GM21367 (cell line): Measurements from ENCODE around the gene ASMTL.

Experiments used
- ATAC-seq: cut with Tn5 transposase; IDR thresholded peaks from one replicate; pipeline ENCODE4 v1.9.1; 2021; ENCODE audit not compliant: unreplicated experiment

ASMTL gene

GRCh38 chrX:1355131-1356046 lies 97.3 kb downstream of the ASMTL start:
- ATAC-seq, result no peak

GRCh38 chrX:1354036-1355019 lies 98.4 kb downstream of the ASMTL start:
- ATAC-seq, result no peak
